ENCODE results near the gene SUPT3H.

Gene SUPT3H

DNA sequence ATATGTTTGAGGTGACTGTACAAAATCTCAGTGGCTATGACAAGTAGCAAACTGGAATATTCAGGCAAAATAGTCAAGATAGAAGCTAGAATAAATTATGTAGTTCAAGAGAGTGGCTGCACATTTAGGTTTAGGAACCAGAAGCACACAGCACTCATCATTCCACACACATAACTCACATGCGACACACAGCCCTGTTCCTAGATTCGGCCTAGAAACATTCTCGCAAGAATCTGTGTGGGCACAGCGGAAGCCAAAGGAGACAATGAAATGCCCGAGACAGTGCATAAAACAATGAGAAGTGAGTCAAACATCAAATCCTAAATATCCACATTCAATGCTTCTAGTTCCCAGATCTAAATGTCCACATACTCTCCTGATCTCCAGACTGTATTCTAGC lies 9.5 kb upstream of the SUPT3H start:
- Histone ChIP-seq H3K36me3 (ENCODE audit: insufficient read depth, low read length) (no peaks in the 10 kb centered on the region), H3K27me3 (ENCODE audit: insufficient read depth, low read length) (no peaks in the 10 kb centered on the region), H3K4me3 (ENCODE audit: low read depth, low read length) (no peak overlapping the region), H3K4me1 (ENCODE audit: control insufficient read depth, insufficient read depth, low read length, unreplicated experiment) (peaks cover 21% of the 10 kb centered on the region), H3K27ac (ENCODE audit: low read depth, low read length) (peak overlapping the region; percentile 16; the same call in 1 of the 2 replicates), H3K79me2 (ENCODE audit: control insufficient read depth, insufficient read depth, low read length, unreplicated experiment) (no peaks in the 10 kb centered on the region), H2AFZ (ENCODE audit: low read length, unreplicated experiment) (no peak overlapping the region)

DNA sequence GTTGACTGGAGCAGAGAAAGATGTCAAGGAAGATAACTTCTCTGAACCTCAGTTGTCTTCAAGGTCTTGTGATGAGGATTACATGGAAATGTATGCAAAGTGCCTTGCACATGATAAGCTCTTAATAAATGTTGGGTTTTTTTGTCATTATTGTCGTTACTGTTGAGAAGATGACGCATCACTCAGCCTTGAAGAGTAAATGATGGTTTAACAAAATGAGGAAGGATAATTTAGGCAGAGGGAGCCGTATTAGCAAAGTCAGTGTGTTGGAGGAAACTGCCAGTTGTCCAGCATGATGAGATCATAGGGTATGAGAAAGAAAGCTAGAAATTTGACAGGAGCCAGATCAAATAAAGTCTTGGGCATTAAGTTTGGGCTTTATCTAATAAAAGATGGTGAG lies 8.8 kb upstream of the SUPT3H start:
- Histone ChIP-seq H2AFZ (ENCODE audit: low read length, unreplicated experiment) (no peak overlapping the region), H3K27me3 (ENCODE audit: insufficient read depth, low read length) (no peaks in the 10 kb centered on the region), H3K27ac (ENCODE audit: low read depth, low read length) (no peak overlapping the region), H3K4me3 (ENCODE audit: low read depth, low read length) (no peak overlapping the region), H3K4me1 (ENCODE audit: control insufficient read depth, insufficient read depth, low read length, unreplicated experiment) (peaks cover 21% of the 10 kb centered on the region), H3K36me3 (ENCODE audit: insufficient read depth, low read length) (no peaks in the 10 kb centered on the region), H3K79me2 (ENCODE audit: control insufficient read depth, insufficient read depth, low read length, unreplicated experiment) (no peaks in the 10 kb centered on the region)

- Histone ChIP-seq H3K27ac (ENCODE audit: low read depth, low read length) (no peak overlapping the region), H3K4me1 (ENCODE audit: control insufficient read depth, insufficient read depth, low read length, unreplicated experiment) (peaks cover 12% of the 10 kb centered on the region), H3K4me3 (ENCODE audit: low read depth, low read length) (no peak overlapping the region), H3K27me3 (ENCODE audit: insufficient read depth, low read length) (no peaks in the 10 kb centered on the region), H3K36me3 (ENCODE audit: insufficient read depth, low read length) (no peaks in the 10 kb centered on the region), H2AFZ (ENCODE audit: low read length, unreplicated experiment) (no peak overlapping the region), H3K79me2 (ENCODE audit: control insufficient read depth, insufficient read depth, low read length, unreplicated experiment) (peaks cover 5% of the 10 kb centered on the region)
Observed at GRCh38 chr6:45382391-45382790, 4.7 kb upstream of the SUPT3H start.

DNA sequence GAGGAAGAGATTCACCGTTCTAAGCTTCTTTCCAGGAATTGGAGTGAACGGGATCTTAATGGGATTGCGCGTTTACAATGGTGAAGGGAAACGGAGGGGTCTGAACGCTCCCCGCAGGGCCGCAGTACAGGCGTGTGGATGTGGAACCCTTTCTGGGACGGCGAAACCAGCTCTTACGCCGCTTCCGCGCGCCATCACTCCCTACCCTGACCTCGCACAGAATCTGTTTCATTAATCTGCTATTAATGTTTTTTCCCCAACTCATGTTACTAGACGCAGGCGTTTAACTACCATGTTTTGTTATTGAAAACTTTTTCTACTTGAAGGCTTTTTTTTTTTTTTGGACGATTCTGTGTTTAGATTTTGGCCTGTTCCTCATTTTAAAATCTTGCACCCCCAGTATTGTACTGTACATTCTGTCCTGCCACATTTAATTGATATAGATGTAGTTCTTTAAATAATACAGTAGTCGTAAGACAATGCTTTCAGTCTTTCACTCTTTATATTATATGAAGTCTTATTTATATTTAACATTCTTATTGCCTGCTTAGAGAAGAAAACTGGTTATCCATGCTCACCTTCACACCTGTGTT lies 696 bp upstream of the SUPT3H start:
- Histone ChIP-seq H3K27me3 (ENCODE audit: insufficient read depth, low read length) (no peaks in the 10 kb centered on the region), H2AFZ (ENCODE audit: low read length, unreplicated experiment) (peak overlapping the region; percentile 41), H3K4me1 (ENCODE audit: control insufficient read depth, insufficient read depth, low read length, unreplicated experiment) (peaks cover 11% of the 10 kb centered on the region), H3K79me2 (ENCODE audit: control insufficient read depth, insufficient read depth, low read length, unreplicated experiment) (peaks cover 9% of the 10 kb centered on the region), H3K4me3 (ENCODE audit: low read depth, low read length) (peak overlapping the region; percentile 80), H3K27ac (ENCODE audit: low read depth, low read length) (peak overlapping the region; percentile 84), H3K36me3 (ENCODE audit: insufficient read depth, low read length) (no peaks in the 10 kb centered on the region)

GRCh38 chr6:45377043-45377553 lies 636 bp downstream of the SUPT3H start:
- peak overlapping the region; percentile 80 for H3K4me3 ChIP-seq (ENCODE audit: low read depth, low read length)

DNA sequence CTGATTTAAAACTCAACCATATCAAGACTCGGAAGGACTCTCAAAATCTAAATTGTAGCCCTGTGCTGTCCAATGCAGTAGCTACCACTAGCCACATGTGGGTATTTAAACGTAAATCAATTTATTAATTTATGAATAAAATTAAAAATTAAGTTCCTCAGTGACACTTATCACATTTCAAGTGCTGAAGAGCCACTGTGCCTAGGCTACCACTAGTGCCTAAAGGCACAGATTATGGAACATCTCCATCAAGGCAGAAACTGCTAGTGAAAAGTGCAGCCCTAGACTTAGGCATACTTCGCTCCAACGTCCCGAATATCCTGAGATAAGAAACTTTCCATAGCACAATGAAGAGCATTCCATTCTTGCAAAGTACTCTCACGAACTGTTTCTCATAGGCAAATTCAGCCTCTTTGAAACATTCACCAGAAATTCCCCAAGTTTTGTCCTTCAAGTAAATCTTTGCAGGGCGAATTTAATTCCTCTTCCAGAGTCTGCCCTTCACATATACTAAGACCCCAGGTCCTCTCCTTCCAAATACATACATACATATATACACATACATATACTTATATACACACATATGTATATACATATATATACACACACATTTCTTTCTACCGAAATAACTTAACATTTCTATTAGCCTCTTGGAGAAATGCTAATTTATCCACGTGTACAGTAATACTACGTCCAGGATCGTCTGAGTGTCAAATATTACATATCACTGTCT lies 1.3 kb downstream of the SUPT3H start:
- Histone ChIP-seq H3K4me1 (ENCODE audit: control insufficient read depth, insufficient read depth, low read length, unreplicated experiment) (peaks cover 11% of the 10 kb centered on the region), H3K36me3 (ENCODE audit: insufficient read depth, low read length) (no peaks in the 10 kb centered on the region), H3K4me3 (ENCODE audit: low read depth, low read length) (peak overlapping the region; percentile 80), H2AFZ (ENCODE audit: low read length, unreplicated experiment) (peak overlapping the region; percentile 73), H3K27me3 (ENCODE audit: insufficient read depth, low read length) (no peaks in the 10 kb centered on the region), H3K27ac (ENCODE audit: low read depth, low read length) (peak overlapping the region; percentile 84; the same call in 1 of the 2 replicates), H3K79me2 (ENCODE audit: control insufficient read depth, insufficient read depth, low read length, unreplicated experiment) (peaks cover 12% of the 10 kb centered on the region)

More at GRCh38 chr6:45377043-45377553, 636 bp downstream of the SUPT3H start:
- Histone ChIP-seq H2AFZ (ENCODE audit: low read length, unreplicated experiment) (peak overlapping the region; percentile 73), H3K79me2 (ENCODE audit: control insufficient read depth, insufficient read depth, low read length, unreplicated experiment) (peaks cover 12% of the 10 kb centered on the region), H3K27me3 (ENCODE audit: insufficient read depth, low read length) (no peaks in the 10 kb centered on the region), H3K27ac (ENCODE audit: low read depth, low read length) (peak overlapping the region; percentile 84), H3K4me1 (ENCODE audit: control insufficient read depth, insufficient read depth, low read length, unreplicated experiment) (peaks cover 11% of the 10 kb centered on the region), H3K36me3 (ENCODE audit: insufficient read depth, low read length) (no peaks in the 10 kb centered on the region)

DNA sequence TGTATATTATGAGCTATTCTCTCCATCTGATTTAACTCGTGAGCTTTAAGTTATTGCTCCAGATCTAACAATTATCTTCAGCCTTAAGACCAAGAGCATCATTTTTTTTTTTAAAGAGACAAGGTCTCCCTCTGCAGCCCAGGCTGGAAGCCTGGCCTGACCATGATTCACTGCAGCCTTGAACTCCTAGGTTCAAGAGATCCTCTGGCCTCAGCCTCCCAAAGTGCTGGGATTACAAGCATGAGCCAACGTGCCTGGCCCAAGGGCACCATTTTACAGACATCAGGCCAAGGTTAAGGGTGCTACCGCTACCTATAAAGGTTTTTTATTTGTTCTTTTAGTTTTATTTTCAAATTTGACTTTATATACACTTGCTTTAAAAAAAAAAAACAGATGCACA lies 2.3 kb downstream of the SUPT3H start:
- no peaks in the 10 kb centered on the region for H3K36me3 ChIP-seq (ENCODE audit: insufficient read depth, low read length)
- no peaks in the 10 kb centered on the region for H3K27me3 ChIP-seq (ENCODE audit: insufficient read depth, low read length)
- H3K4me1 ChIP-seq (ENCODE audit: control insufficient read depth, insufficient read depth, low read length, unreplicated experiment), result peaks cover 11% of the 10 kb centered on the region
- H3K27ac ChIP-seq (ENCODE audit: low read depth, low read length), result no peak overlapping the region
- H3K79me2 ChIP-seq (ENCODE audit: control insufficient read depth, insufficient read depth, low read length, unreplicated experiment), result peaks cover 12% of the 10 kb centered on the region
- H3K4me3 ChIP-seq (ENCODE audit: low read depth, low read length), result no peak overlapping the region
- no peak overlapping the region for H2AFZ ChIP-seq (ENCODE audit: low read length, unreplicated experiment)

- H3K36me3 ChIP-seq (ENCODE audit: insufficient read depth, low read length), result no peaks in the 10 kb centered on the region
Observed at GRCh38 chr6:45371924-45372573, 5.7 kb downstream of the SUPT3H start.

DNA sequence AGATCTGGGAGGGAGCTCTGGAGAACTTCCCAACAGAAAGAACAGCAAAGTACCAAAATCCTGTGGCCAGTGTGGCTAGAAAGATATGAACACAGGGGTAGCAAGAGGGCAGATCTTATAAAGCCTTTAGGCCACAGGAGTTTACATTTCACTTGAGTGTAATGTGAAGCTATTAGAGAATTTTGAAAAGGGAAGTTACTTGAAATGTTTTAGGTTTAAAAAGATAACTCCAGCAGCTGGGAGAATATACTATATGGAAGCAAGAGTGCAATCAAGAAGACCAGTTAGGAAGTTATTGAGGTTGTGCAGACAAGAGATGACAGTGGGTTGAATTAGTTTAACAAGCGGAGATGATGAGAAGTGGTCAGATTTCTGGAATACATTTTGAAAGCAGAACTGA lies 7.9 kb downstream of the SUPT3H start:
- Histone ChIP-seq H3K36me3 (ENCODE audit: insufficient read depth, low read length) (no peaks in the 10 kb centered on the region), H3K4me3 (ENCODE audit: low read depth, low read length) (no peak overlapping the region), H3K79me2 (ENCODE audit: control insufficient read depth, insufficient read depth, low read length, unreplicated experiment) (peaks cover 3% of the 10 kb centered on the region), H3K27ac (ENCODE audit: low read depth, low read length) (no peak overlapping the region), H2AFZ (ENCODE audit: low read length, unreplicated experiment) (no peak overlapping the region), H3K4me1 (ENCODE audit: control insufficient read depth, insufficient read depth, low read length, unreplicated experiment) (no peaks in the 10 kb centered on the region), H3K27me3 (ENCODE audit: insufficient read depth, low read length) (no peaks in the 10 kb centered on the region)

More at GRCh38 chr6:45371924-45372573, 5.7 kb downstream of the SUPT3H start:
- Histone ChIP-seq H3K27me3 (ENCODE audit: insufficient read depth, low read length) (no peaks in the 10 kb centered on the region), H3K79me2 (ENCODE audit: control insufficient read depth, insufficient read depth, low read length, unreplicated experiment) (peaks cover 7% of the 10 kb centered on the region), H3K27ac (ENCODE audit: low read depth, low read length) (no peak overlapping the region), H3K4me3 (ENCODE audit: low read depth, low read length) (no peak overlapping the region), H2AFZ (ENCODE audit: low read length, unreplicated experiment) (no peak overlapping the region), H3K4me1 (ENCODE audit: control insufficient read depth, insufficient read depth, low read length, unreplicated experiment) (peaks cover 5% of the 10 kb centered on the region)

DNA sequence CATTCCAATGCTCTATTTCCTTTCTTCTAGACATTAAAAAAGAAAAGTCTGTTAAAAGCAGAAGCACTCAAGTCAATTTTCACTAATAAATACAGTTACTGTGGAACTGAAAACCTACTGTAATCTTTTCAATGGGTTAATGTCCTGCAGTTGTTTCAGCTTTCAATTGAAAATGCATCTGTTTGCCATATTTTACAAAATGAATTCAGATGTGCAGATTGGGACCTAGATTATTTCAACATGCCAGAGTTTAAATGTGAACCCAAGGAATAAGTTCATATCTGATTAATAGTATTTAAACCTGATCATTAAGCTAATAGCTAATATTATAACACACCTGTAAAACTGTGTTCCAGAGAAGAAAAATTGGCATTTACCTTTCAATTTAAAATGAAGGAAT lies 9.7 kb downstream of the SUPT3H start:
- no peaks in the 10 kb centered on the region for H3K4me1 ChIP-seq (ENCODE audit: control insufficient read depth, insufficient read depth, low read length, unreplicated experiment)

More for the DNA sequence above, 9.7 kb downstream of the SUPT3H start:
- H3K27ac ChIP-seq (ENCODE audit: low read depth, low read length), result no peak overlapping the region
- peaks cover under 1% of the 10 kb centered on the region for H3K79me2 ChIP-seq (ENCODE audit: control insufficient read depth, insufficient read depth, low read length, unreplicated experiment)
- H2AFZ ChIP-seq (ENCODE audit: low read length, unreplicated experiment), result no peak overlapping the region
- no peaks in the 10 kb centered on the region for H3K27me3 ChIP-seq (ENCODE audit: insufficient read depth, low read length)
- H3K4me3 ChIP-seq (ENCODE audit: low read depth, low read length), result no peak overlapping the region
- no peaks in the 10 kb centered on the region for H3K36me3 ChIP-seq (ENCODE audit: insufficient read depth, low read length)

Data from ACC112 (cell line).